GM12875 (cell line): ENCODE data around the gene SV2C.
"Not testable (repeated sequence)": the region's sequence is repeated elsewhere in the genome, so short reads cannot be mapped to it uniquely, and the experiment has no call there.

ENCODE experiments used
- H3K4me3 ChIP-seq: one replicate; pipeline ENCODE4 v1.5.1; 2011; ENCODE audit warnings: low read depth, low read length, control low read depth
- CTCF ChIP-seq: IDR thresholded peaks from 2 replicates; pipeline ENCODE4 v1.5.1; 2011; ENCODE audit warnings: low read depth, mild to moderate bottlenecking, control low read depth, inconsistent platforms, low read length, moderate library complexity, borderline replicate concordance; ENCODE audit not compliant: insufficient read depth

SV2C gene

GRCh38 chr5:76082772-76083554 lies at the start of gene SV2C:
SV2C (plus strand) TSS chr5:76083383; CDS start chr5:76131751, 48,368 bp downstream.
- TF ChIP-seq CTCF: no peak
- H3K4me3 ChIP-seq: peak within 1 kb of the TSS; percentile 61

- H3K4me3 ChIP-seq: not testable (repeated sequence)
These were observed 45.4 kb upstream of the SV2C start for GRCh38 chr5:76037736-76038151.

- H3K4me3 ChIP-seq: no peak overlapping the region
- TF ChIP-seq CTCF: no peak
These were observed 45.0 kb upstream of the SV2C start for GRCh38 chr5:76038212-76038611.

GRCh38 chr5:76040806-76041205 lies 42.4 kb upstream of the SV2C start:
- no peak for TF ChIP-seq CTCF
- H3K4me3 ChIP-seq: no peak overlapping the region

- TF ChIP-seq CTCF: no peak
- H3K4me3 ChIP-seq: no peak overlapping the region
These were observed 41.3 kb upstream of the SV2C start for GRCh38 chr5:76041863-76042262.

GRCh38 chr5:76046741-76047140 lies 36.4 kb upstream of the SV2C start:
- TF ChIP-seq CTCF: no peak
- H3K4me3 ChIP-seq: no peak overlapping the region

- no peak for TF ChIP-seq CTCF
- H3K4me3 ChIP-seq: no peak overlapping the region
These were observed 33.0 kb upstream of the SV2C start for GRCh38 chr5:76050134-76050533.
